Measurements from ENCODE around the gene BEND3.
"Not testable (repeated sequence)": the region's sequence is repeated elsewhere in the genome, so short reads cannot be mapped to it uniquely, and the experiment has no call there.

Gene BEND3

DNA sequence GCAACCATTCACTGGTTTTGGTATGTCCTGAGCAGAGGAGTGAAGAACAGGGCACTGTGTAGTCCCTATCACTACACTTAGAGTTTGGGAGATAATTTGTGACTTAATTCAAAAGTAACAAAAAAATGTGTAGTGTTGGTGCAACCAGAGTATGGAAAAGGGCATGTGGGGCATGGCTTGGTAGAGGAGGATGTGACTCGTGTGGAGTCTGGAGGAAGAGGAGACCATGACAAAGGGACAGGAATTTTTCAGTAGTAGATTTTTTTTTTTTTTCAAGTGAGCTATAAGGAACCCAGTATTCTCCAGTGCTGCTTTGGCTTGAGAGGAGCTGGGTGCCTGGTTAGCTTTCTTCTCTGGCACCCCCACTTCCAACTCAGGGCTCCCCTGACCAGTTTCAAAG, 82.2 kb downstream of the BEND3 start:
- DNase-seq (ENCODE audit: low read depth), result no peak

GRCh38 chr6:107032051-107032450, 83.3 kb downstream of the BEND3 start:
- no peak for DNase-seq (ENCODE audit: low read depth)

DNA sequence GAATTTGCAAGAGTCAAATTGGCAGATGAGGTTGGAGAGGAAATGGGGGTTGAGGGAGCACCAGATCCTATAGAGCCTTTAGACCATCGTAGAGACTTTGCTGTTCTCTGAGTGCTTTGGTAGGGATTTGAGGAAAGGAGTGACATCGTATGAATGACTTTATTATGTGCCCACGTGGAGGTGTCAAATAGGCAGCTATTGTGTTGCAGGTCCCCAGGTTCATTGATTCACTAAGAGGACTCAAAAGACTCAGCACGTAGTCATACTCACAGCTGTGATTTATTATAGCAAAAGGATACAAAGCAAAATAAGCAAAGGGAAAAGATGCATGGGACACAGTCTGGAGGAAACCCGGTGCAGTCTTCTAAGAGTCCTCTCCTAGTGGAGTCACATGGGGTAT, 85.2 kb downstream of the BEND3 start:
- DNase-seq (ENCODE audit: low read depth), result no peak

DNA sequence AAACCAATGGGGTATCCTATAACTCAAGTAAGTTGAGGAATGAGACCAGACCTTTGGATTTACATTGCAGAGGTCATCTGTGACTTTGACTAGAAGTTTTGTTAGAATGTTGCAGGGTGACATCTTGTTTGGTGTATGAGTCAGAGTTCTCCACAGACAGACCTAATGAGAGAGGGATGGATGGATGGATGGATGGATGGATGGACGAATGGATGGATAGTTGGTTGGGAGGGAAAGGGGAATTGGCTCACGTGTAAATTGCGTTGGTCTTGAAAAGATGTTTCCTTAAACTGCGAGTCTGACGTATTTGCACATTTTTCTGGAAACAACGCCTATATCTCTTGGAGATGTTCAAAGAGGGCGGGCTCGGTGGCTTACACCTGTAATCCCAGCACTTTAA, 88.3 kb downstream of the BEND3 start:
- DNase-seq (ENCODE audit: low read depth), result no peak

GRCh38 chr6:107021446-107022185, 93.7 kb downstream of the BEND3 start:
- DNase-seq (ENCODE audit: low read depth), result no peak

GRCh38 chr6:107020239-107020638, 95.1 kb downstream of the BEND3 start:
- DNase-seq (ENCODE audit: low read depth), result no peak

DNA sequence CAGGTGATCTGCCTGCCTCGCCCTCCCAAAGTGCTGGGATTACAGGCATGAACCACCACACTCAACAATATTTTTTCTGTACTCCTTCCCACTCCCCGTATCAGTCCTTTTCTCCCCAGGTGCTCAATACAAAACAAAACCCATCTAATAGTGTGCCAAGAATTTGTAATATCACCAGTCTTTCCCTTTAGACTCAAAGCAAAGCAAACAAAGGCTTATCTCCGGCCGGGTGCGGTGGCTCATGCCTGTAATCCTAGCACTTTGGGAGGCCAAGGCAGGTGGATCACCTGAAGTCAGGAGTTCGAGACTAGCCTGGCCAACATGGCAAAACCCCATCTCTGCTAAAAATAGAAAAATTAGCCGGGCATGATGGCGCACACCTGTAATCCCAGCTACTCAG, 95.7 kb downstream of the BEND3 start:
- DNase-seq (ENCODE audit: low read depth), result not testable (repeated sequence)

DNA sequence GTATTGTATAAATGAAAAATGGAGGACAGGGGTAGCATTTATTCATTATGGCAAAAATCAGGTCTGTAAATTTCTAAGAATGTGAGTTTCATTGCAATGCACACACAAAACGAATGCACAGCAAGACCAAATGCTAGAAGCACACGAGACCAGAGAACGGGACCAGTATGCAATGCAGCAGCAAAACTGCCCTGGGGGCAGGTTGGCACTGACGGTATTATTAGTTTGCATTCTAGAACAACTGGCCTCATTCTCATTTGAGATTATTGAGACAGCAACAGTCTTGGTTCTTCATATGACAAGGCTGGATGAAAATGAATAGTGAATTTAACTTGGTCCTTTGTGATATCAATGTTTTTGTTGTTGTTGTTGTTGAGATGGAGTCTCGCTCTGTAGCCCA, 96.3 kb downstream of the BEND3 start:
- no peak for DNase-seq (ENCODE audit: low read depth)

Data from HS-27A (cell line).